SK-N-SH treated with all-trans-retinoic acid at 6 μM for 48 hours (cell line): ENCODE data around the gene PTPRN2.

Source experiments
- ATAC-seq: fragments of 200-7000 bp; cut with Tn5 transposase; 3 replicates; pipeline ENCODE4 v1.9.1; 2020; ENCODE audit warnings: mild to moderate bottlenecking, moderate library complexity
- BACH2 ChIP-seq: fragments of 250-450 bp; sonication (Bioruptor Pico); IDR thresholded peaks from 2 replicates; pipeline ENCODE4 v1.9.0; 2021; ENCODE audit warnings: mild to moderate bottlenecking, borderline replicate concordance
- CREB5 ChIP-seq: fragments of 250-450 bp; sonication (Bioruptor Pico); IDR thresholded peaks from 2 replicates; pipeline ENCODE4 v1.5.1; 2020; ENCODE audit warnings: low read depth, mild to moderate bottlenecking, moderate library complexity
- CSDC2 ChIP-seq: fragments of 250-450 bp; sonication (Bioruptor Pico); IDR thresholded peaks from 2 replicates; pipeline ENCODE4 v1.5.0; 2020; ENCODE audit warnings: mild to moderate bottlenecking, moderate library complexity
- ESRRG ChIP-seq: fragments of 250-450 bp; sonication (Bioruptor Pico); IDR thresholded peaks from 2 replicates; pipeline ENCODE4 v1.6.1; 2021; ENCODE audit warnings: mild to moderate bottlenecking
- GLIS3 ChIP-seq: fragments of 250-450 bp; sonication (Bioruptor Pico); IDR thresholded peaks from 2 replicates; pipeline ENCODE4 v1.5.0; 2020; ENCODE audit warnings: mild to moderate bottlenecking, moderate library complexity
- ISL1 ChIP-seq: fragments of 250-450 bp; sonication (Bioruptor Pico); IDR thresholded peaks from 2 replicates; pipeline ENCODE4 v2.1.2; 2022; ENCODE audit warnings: mild to moderate bottlenecking, moderate library complexity
- OSR1 ChIP-seq: fragments of 250-450 bp; sonication (Bioruptor Pico); IDR thresholded peaks from 2 replicates; pipeline ENCODE4 v1.8.0; 2022; ENCODE audit warnings: moderate library complexity, mild to moderate bottlenecking, inconsistent platforms
- PATZ1 ChIP-seq: fragments of 250-450 bp; sonication (Bioruptor Pico); IDR thresholded peaks from 2 replicates; pipeline ENCODE4 v1.8.0; 2020; ENCODE audit warnings: mild to moderate bottlenecking, moderate library complexity, borderline replicate concordance
- POU6F1 ChIP-seq: fragments of 250-450 bp; sonication (Bioruptor Pico); IDR thresholded peaks from 2 replicates; pipeline ENCODE4 v1.8.0; 2021; ENCODE audit warnings: low read depth, mild to moderate bottlenecking, moderate library complexity, borderline replicate concordance
- PPARA ChIP-seq: fragments of 250-450 bp; sonication (Bioruptor Pico); IDR thresholded peaks from 2 replicates; pipeline ENCODE4 v1.5.0; 2020; ENCODE audit warnings: mild to moderate bottlenecking, borderline replicate concordance
- RARB ChIP-seq: fragments of 250-450 bp; sonication (Bioruptor Pico); IDR thresholded peaks from 2 replicates; pipeline ENCODE4 v1.8.0; 2021; ENCODE audit warnings: mild to moderate bottlenecking, moderate library complexity
- SNAI2 ChIP-seq: fragments of 250-450 bp; sonication (Bioruptor Pico); IDR thresholded peaks from 2 replicates; pipeline ENCODE4 v1.5.0; 2020; ENCODE audit warnings: mild to moderate bottlenecking, moderate library complexity
- TCF4 ChIP-seq: fragments of 250-450 bp; sonication (Bioruptor Pico); IDR thresholded peaks from 2 replicates; pipeline ENCODE4 v1.8.0; 2021; ENCODE audit warnings: mild to moderate bottlenecking, moderate library complexity, borderline replicate concordance
- TSHZ2 ChIP-seq: fragments of 250-450 bp; sonication (Bioruptor Pico); IDR thresholded peaks from 2 replicates; pipeline ENCODE4 v1.5.0; 2020; ENCODE audit warnings: mild to moderate bottlenecking, moderate library complexity
- ZC3H10 ChIP-seq: fragments of 250-450 bp; sonication (Bioruptor Pico); IDR thresholded peaks from 2 replicates; pipeline ENCODE4 v1.5.1; 2021; ENCODE audit warnings: mild to moderate bottlenecking, moderate library complexity
- ZFP3 ChIP-seq: fragments of 250-450 bp; sonication (Bioruptor Pico); IDR thresholded peaks from 2 replicates; pipeline ENCODE4 v1.5.0; 2020; ENCODE audit warnings: mild to moderate bottlenecking, moderate library complexity
- ZFP30 ChIP-seq: fragments of 450-650 bp; formaldehyde crosslinking; IDR thresholded peaks from 2 replicates; pipeline ENCODE4 v1.5.0; 2022; ENCODE audit warnings: mild to moderate bottlenecking, moderate library complexity
- ZNF70 ChIP-seq: fragments of 450-650 bp; formaldehyde crosslinking; IDR thresholded peaks from 2 replicates; pipeline ENCODE4 v1.5.0; 2020; ENCODE audit warnings: mild to moderate bottlenecking, moderate library complexity
- ZNF8 ChIP-seq: fragments of 450-650 bp; formaldehyde crosslinking; IDR thresholded peaks from 2 replicates; pipeline ENCODE4 v1.5.0; 2020; ENCODE audit warnings: mild to moderate bottlenecking, moderate library complexity

Gene PTPRN2

GRCh38 chr7:157784041-157784835 lies 803.4 kb downstream of the PTPRN2 start:
- no peak for ATAC-seq
- TF ChIP-seq RARB (CRISPR knock-in tag) (no peak), TSHZ2 (CRISPR knock-in tag) (no peak)
- TF ChIP-seq, all 23 proteins: peak for 0

- ATAC-seq = no peak
- TF ChIP-seq ZFP30 (no peak), ESRRG (CRISPR knock-in tag) (no peak), SNAI2 (CRISPR knock-in tag) (no peak), TCF4 (CRISPR knock-in tag) (no peak), ZNF70 (CRISPR knock-in tag) (no peak), PPARA (CRISPR knock-in tag) (no peak), BACH2 (CRISPR knock-in tag) (no peak), OSR1 (no peak)
Measured at GRCh38 chr7:157782041-157782440, 805.6 kb downstream of the PTPRN2 start.

- no peak for TF ChIP-seq RARB (CRISPR knock-in tag)
- no peak for TF ChIP-seq ESRRG (CRISPR knock-in tag)
- no peak for TF ChIP-seq GLIS3 (CRISPR knock-in tag)
- TF ChIP-seq SNAI2 (CRISPR knock-in tag) = no peak
- TF ChIP-seq TSHZ2 (CRISPR knock-in tag) = no peak
- TF ChIP-seq ISL1 (CRISPR knock-in tag) = no peak
- no peak for TF ChIP-seq POU6F1 (CRISPR knock-in tag)
- TF ChIP-seq ZC3H10 (CRISPR knock-in tag) = no peak
- TF ChIP-seq CREB5 (CRISPR knock-in tag) = no peak
- no peak for TF ChIP-seq ZFP30
- no peak for TF ChIP-seq OSR1
- ATAC-seq = no peak
Measured at GRCh38 chr7:157780721-157781120, 806.9 kb downstream of the PTPRN2 start.

- no peak for ATAC-seq
- TF ChIP-seq PATZ1 (CRISPR knock-in tag) (no peak), POU6F1 (CRISPR knock-in tag) (no peak), ZFP3 (no peak), SNAI2 (CRISPR knock-in tag) (no peak), ISL1 (CRISPR knock-in tag) (no peak), ZNF8 (CRISPR knock-in tag) (no peak), CSDC2 (no peak), RARB (CRISPR knock-in tag) (no peak), TSHZ2 (CRISPR knock-in tag) (no peak), GLIS3 (CRISPR knock-in tag) (no peak)
Measured at GRCh38 chr7:157780312-157780711, 807.3 kb downstream of the PTPRN2 start.
